ENCODE measurements around the gene JUP.

- TF ChIP-seq CTCF (IDR thresholded peaks at IDR 0.05; ENCODE audit: poor library complexity, severe bottlenecking): no peak
- no peak for TF ChIP-seq TAF1 (IDR thresholded peaks at IDR 0.05; ENCODE audit: low read depth)
- TF ChIP-seq REST (IDR thresholded peaks at IDR 0.05; ENCODE audit: borderline replicate concordance): no peak
- TF ChIP-seq POLR2AphosphoS5 (IDR thresholded peaks at IDR 0.05): no peak
- no peak for TF ChIP-seq RAD21 (conservative IDR thresholded peaks at IDR 0.05)
- TF ChIP-seq EZH2 (IDR thresholded peaks at IDR 0.05; ENCODE audit: borderline replicate concordance, insufficient read depth, low read length, poor library complexity, severe bottlenecking): no peak
- TF ChIP-seq SMC3 (conservative IDR thresholded peaks at IDR 0.05; ENCODE audit: poor library complexity): no peak
Measured at GRCh38 chr17:41777574-41778188, 8.8 kb downstream of the JUP start.

All from neural cell (in vitro differentiated cells).